HEK293T (cell line): ENCODE measurements around the gene MLX.

Source experiments
- ARNT ChIP-seq: fragments of 450-650 bp; IDR thresholded peaks from 2 replicates; pipeline ENCODE4 v1.6.1; 2017; ENCODE audit warnings: mild to moderate bottlenecking
- FOXK2 ChIP-seq: fragments of 450-650 bp; IDR thresholded peaks from 2 replicates; pipeline ENCODE4 v1.6.1; 2016; ENCODE audit warnings: mild to moderate bottlenecking

- TF ChIP-seq ARNT, result no peak
- TF ChIP-seq FOXK2, result no peak
These were observed 48.7 kb upstream of the MLX start for GRCh38 chr17:42518046-42518754.
